ENCODE data around the gene PFAS.

DNA sequence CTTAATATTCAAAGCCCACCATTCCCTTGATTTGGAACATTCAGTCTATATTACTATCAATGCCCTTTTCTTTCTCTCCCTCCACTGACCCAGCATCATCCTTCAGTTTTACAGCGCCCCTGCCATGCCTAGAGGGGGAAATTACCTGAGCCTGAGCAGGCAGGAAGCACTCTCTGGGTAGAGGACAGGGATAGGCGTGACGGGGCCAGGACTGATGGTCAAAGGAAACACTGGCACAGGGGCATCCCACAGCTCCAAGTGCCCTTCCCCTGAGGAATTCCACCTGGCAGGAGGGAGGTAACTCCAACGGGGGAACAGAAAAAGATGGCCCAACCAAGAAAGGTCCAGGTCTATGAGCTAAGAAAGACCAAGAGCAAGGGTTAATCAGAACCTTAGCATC is 11.2 kb upstream of the PFAS start:
- no peak for TF ChIP-seq CTCF (IDR thresholded peaks at IDR 0.05; ENCODE audit: insufficient read depth, low read depth, low read length)
- TF ChIP-seq EZH2 (IDR thresholded peaks at IDR 0.05; ENCODE audit: insufficient read depth, low read length): no peak

Measured in astrocyte (in vitro differentiated cells and primary cell).